Activated T-cell treated with anti-CD3 and anti-CD28 coated beads, Interleukin-2, amount 50 U/mL, for 4 hours (primary cell): Measurements from ENCODE around the gene LRRC73. TPM values are rescaled to one million over a fixed set of nuclear protein-coding genes. Genes with fewer than 3 reads are reported as not detected.
A peak's percentile ranks its signal among the peaks of the same experiment; 100 is the strongest.

ENCODE experiments used
- ATAC-seq, 2 donors: fragments of 200-7000 bp; cut with Tn5 transposase; one replicate each; pipeline ENCODE4 v1.10.0; 2021
- DNase-seq: peaks from one replicate; pipeline ENCODE4 v3.0.0-alpha.2; 2020
- H3K27me3 Mint-ChIP-seq: one replicate; pipeline ENCODE4 v1.8.0; 2021; ENCODE audit warnings: low read depth, mixed read lengths
- H3K36me3 Mint-ChIP-seq: one replicate; pipeline ENCODE4 v1.8.0; 2022; ENCODE audit warnings: mixed read lengths; ENCODE audit not compliant: insufficient read depth
- H3K4me1 Mint-ChIP-seq: one replicate; pipeline ENCODE4 v1.8.0; 2021; ENCODE audit warnings: low read depth, mixed read lengths
- H3K4me3 Mint-ChIP-seq: one replicate; pipeline ENCODE4 v1.8.0; 2021; ENCODE audit warnings: mild to moderate bottlenecking, moderate library complexity, mixed read lengths
- H3K9me3 Mint-ChIP-seq: one replicate; pipeline ENCODE4 v1.8.0; 2021; ENCODE audit warnings: mixed read lengths
- total RNA-seq, 3 donors: library from RNA; stranded (reverse); gene quantifications; one replicate each; pipeline ENCODE4 v1.2.1, GENCODE V29; 2021

LRRC73 gene
- total RNA-seq, 3 donors from 2014 or later, result 0.16 to 0.47 (median 0.20) TPM

- DNase-seq, result no peak
- Mint-ChIP-seq H3K9me3 (no peaks in the 10 kb centered on the region), H3K4me3 (no peak overlapping the region), H3K36me3 (peaks cover 4% of the 10 kb centered on the region), H3K27me3 (no peaks in the 10 kb centered on the region), H3K4me1 (peaks cover 33% of the 10 kb centered on the region)
- ATAC-seq, result no peak
Measured at GRCh38 chr6:43492673-43493072, 17.5 kb downstream of the LRRC73 start.

- ATAC-seq, result no peak
- Mint-ChIP-seq H3K27me3 (no peaks in the 10 kb centered on the region), H3K9me3 (no peaks in the 10 kb centered on the region), H3K36me3 (peaks cover 4% of the 10 kb centered on the region), H3K4me1 (peaks cover 33% of the 10 kb centered on the region), H3K4me3 (no peak overlapping the region)
- no peak for DNase-seq
Measured at GRCh38 chr6:43491750-43492661, 18.1 kb downstream of the LRRC73 start.

- DNase-seq (no peak), ATAC-seq (no peak)
- Mint-ChIP-seq H3K4me3 (no peak overlapping the region), H3K27me3 (no peaks in the 10 kb centered on the region), H3K9me3 (no peaks in the 10 kb centered on the region), H3K36me3 (peaks cover 7% of the 10 kb centered on the region), H3K4me1 (peaks cover 30% of the 10 kb centered on the region)
Measured at GRCh38 chr6:43490523-43490939, 19.6 kb downstream of the LRRC73 start.

GRCh38 chr6:43489277-43490072, 20.7 kb downstream of the LRRC73 start:
- Mint-ChIP-seq H3K9me3 (no peaks in the 10 kb centered on the region), H3K4me1 (peaks cover 19% of the 10 kb centered on the region), H3K27me3 (no peaks in the 10 kb centered on the region), H3K4me3 (no peak overlapping the region), H3K36me3 (peaks cover 7% of the 10 kb centered on the region)
- no peak for DNase-seq
- no peak for ATAC-seq

- no peaks in the 10 kb centered on the region for H3K27me3 Mint-ChIP-seq
Measured at GRCh38 chr6:43488667-43489276, 21.4 kb downstream of the LRRC73 start.

GRCh38 chr6:43481591-43482236, 28.4 kb downstream of the LRRC73 start:
- ATAC-seq (no peak), DNase-seq (no peak)
- peaks cover 13% of the 10 kb centered on the region for H3K36me3 Mint-ChIP-seq
- H3K4me3 Mint-ChIP-seq, result peak overlapping the region; percentile 17
- peaks cover 45% of the 10 kb centered on the region for H3K4me1 Mint-ChIP-seq
- H3K27me3 Mint-ChIP-seq, result no peaks in the 10 kb centered on the region
- H3K9me3 Mint-ChIP-seq, result no peaks in the 10 kb centered on the region

More at GRCh38 chr6:43488667-43489276, 21.4 kb downstream of the LRRC73 start:
- Mint-ChIP-seq H3K4me1 (peaks cover 13% of the 10 kb centered on the region), H3K4me3 (no peak overlapping the region), H3K9me3 (no peaks in the 10 kb centered on the region), H3K36me3 (peaks cover 7% of the 10 kb centered on the region)
- ATAC-seq (no peak), DNase-seq (no peak)

GRCh38 chr6:43481075-43481474, 29.1 kb downstream of the LRRC73 start:
- Mint-ChIP-seq H3K9me3 (no peaks in the 10 kb centered on the region), H3K36me3 (peaks cover 11% of the 10 kb centered on the region), H3K27me3 (no peaks in the 10 kb centered on the region), H3K4me3 (no peak overlapping the region), H3K4me1 (peaks cover 48% of the 10 kb centered on the region)
- no peak for ATAC-seq
- DNase-seq, result no peak

GRCh38 chr6:43478008-43478372, 32.2 kb downstream of the LRRC73 start:
- ATAC-seq (no peak), DNase-seq (no peak)
- H3K4me3 Mint-ChIP-seq, result peak overlapping the region; percentile 97
- peaks cover 45% of the 10 kb centered on the region for H3K4me1 Mint-ChIP-seq
- H3K27me3 Mint-ChIP-seq, result no peaks in the 10 kb centered on the region
- H3K9me3 Mint-ChIP-seq, result no peaks in the 10 kb centered on the region
- peaks cover 11% of the 10 kb centered on the region for H3K36me3 Mint-ChIP-seq

GRCh38 chr6:43477235-43478007, 32.7 kb downstream of the LRRC73 start, which contains the start of gene TJAP1:
TJAP1 (plus strand) TSS chr6:43477570; CDS start chr6:43499002, 21,432 bp downstream.
- DNase-seq (peak; percentile 98), ATAC-seq (peak; percentile 100)
- Mint-ChIP-seq H3K9me3 (no peaks in the 10 kb centered on the region), H3K36me3 (peaks cover 9% of the 10 kb centered on the region), H3K4me3 (peak within 1 kb of the TSS; percentile 97), H3K27me3 (no peaks in the 10 kb centered on the region), H3K4me1 (peaks cover 44% of the 10 kb centered on the region)

GRCh38 chr6:43476746-43477145, 33.4 kb downstream of the LRRC73 start:
- no peak for ATAC-seq
- H3K4me1 Mint-ChIP-seq, result peaks cover 37% of the 10 kb centered on the region
- no peaks in the 10 kb centered on the region for H3K9me3 Mint-ChIP-seq
- H3K36me3 Mint-ChIP-seq, result peaks cover 4% of the 10 kb centered on the region
- peak overlapping the region; percentile 97 for H3K4me3 Mint-ChIP-seq
- H3K27me3 Mint-ChIP-seq, result no peaks in the 10 kb centered on the region
- DNase-seq, result no peak

- Mint-ChIP-seq H3K4me3 (no peak overlapping the region), H3K4me1 (peaks cover 34% of the 10 kb centered on the region), H3K9me3 (no peaks in the 10 kb centered on the region), H3K36me3 (peaks cover 2% of the 10 kb centered on the region), H3K27me3 (no peaks in the 10 kb centered on the region)
- no peak for ATAC-seq
- DNase-seq, result no peak
Measured at GRCh38 chr6:43475516-43475915, 34.6 kb downstream of the LRRC73 start.

GRCh38 chr6:43472515-43472914, 37.6 kb downstream of the LRRC73 start:
- H3K36me3 Mint-ChIP-seq, result no peaks in the 10 kb centered on the region
- H3K27me3 Mint-ChIP-seq, result peaks cover 13% of the 10 kb centered on the region
- no peaks in the 10 kb centered on the region for H3K9me3 Mint-ChIP-seq
- ATAC-seq, result no peak
- DNase-seq, result no peak
- peaks cover 10% of the 10 kb centered on the region for H3K4me1 Mint-ChIP-seq
- no peak overlapping the region for H3K4me3 Mint-ChIP-seq

GRCh38 chr6:43471399-43471798, 38.7 kb downstream of the LRRC73 start:
- Mint-ChIP-seq H3K4me1 (no peaks in the 10 kb centered on the region), H3K9me3 (no peaks in the 10 kb centered on the region), H3K27me3 (peaks cover 20% of the 10 kb centered on the region), H3K4me3 (no peak overlapping the region), H3K36me3 (no peaks in the 10 kb centered on the region)
- ATAC-seq, result no peak
- DNase-seq, result no peak
